ENCODE results near the gene PCDH12. TPM values are rescaled to one million over a fixed set of nuclear protein-coding genes. Genes with fewer than 3 reads are reported as not detected.

The PCDH12 gene
- total RNA-seq, 1 experiment from 2014 or later: not detected

DNA sequence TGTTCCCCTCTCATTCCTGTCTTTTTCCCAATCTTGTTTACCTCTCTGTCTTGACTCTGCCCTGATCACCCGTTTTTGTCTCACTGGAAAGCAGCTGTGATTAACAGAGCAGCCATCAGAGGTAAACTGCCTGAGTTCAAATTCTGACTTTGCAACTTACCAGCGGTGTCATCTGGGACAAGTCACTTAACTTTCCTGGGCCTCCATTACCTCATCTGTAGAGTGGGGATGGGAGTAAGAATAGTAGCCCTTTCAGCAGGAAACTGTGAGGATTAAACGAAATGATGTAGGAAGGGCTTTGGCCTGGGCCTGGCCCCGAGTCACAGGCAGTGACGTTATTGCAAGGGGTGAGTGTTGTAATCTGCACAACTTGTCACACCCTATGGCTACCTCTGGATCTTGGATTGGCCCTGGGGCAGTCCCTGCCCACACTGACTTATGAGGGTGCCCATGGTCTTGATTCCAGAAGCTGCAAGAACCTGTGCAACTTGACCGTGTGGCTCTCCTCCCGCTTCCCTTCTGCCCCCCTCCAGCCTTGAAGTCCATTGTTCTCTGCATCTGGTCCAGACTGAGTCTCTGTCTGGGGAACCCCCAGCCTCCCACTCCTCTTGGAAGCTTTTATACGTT, 657 bp upstream of the PCDH12 start:
- peak; percentile 48 for DNase-seq (ENCODE audit: unreplicated experiment)

DNA sequence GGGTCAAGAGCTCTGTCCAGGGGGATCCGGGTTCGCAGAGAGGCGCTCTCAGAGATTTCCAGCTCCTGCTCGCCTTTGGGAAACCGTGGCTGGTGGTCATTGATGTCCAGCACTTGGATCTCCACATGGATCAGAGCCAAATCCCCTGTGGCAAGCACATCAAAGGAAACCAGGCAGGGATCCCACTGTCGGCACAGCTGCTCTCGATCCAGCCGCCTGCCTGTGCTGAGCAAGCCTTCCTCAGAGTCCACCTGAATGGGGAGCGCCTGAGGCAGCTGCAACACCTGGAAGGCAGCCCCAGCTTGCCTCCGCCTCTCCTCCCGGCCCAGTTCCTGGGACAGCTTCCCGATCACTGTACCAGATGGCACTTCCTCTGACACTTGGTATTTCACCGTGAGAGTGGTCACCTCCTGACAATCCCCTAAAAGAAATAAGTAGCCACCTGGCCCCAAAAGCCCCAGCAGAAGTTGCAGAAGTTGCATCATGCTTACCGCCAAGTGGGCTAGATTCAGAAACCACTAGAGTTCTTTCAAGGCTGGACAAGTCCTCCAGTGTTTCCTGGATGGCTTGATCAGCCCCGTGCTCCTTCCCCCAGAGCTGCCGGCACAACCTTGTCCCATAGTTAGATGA, 520 bp downstream of the PCDH12 start:
- Mint-ChIP-seq H3K36me3 (ENCODE audit: insufficient read depth, unreplicated experiment) (no peaks in the 10 kb centered on the region), H3K4me3 (ENCODE audit: unreplicated experiment) (no peak overlapping the region), H3K9me3 (ENCODE audit: unreplicated experiment) (no peaks in the 10 kb centered on the region), H3K27ac (ENCODE audit: low read depth, unreplicated experiment) (no peak overlapping the region), H3K4me1 (ENCODE audit: insufficient read depth, unreplicated experiment) (peaks cover 19% of the 10 kb centered on the region), H3K27me3 (ENCODE audit: insufficient read depth, unreplicated experiment) (no peaks in the 10 kb centered on the region)
- no peak for DNase-seq (ENCODE audit: unreplicated experiment)
- TF ChIP-seq, protein P1, sequence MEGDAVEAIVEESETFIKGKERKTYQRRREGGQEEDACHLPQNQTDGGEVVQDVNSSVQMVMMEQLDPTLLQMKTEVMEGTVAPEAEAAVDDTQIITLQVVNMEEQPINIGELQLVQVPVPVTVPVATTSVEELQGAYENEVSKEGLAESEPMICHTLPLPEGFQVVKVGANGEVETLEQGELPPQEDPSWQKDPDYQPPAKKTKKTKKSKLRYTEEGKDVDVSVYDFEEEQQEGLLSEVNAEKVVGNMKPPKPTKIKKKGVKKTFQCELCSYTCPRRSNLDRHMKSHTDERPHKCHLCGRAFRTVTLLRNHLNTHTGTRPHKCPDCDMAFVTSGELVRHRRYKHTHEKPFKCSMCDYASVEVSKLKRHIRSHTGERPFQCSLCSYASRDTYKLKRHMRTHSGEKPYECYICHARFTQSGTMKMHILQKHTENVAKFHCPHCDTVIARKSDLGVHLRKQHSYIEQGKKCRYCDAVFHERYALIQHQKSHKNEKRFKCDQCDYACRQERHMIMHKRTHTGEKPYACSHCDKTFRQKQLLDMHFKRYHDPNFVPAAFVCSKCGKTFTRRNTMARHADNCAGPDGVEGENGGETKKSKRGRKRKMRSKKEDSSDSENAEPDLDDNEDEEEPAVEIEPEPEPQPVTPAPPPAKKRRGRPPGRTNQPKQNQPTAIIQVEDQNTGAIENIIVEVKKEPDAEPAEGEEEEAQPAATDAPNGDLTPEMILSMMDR (IDR thresholded peaks at IDR 0.05; ENCODE audit: unreplicated experiment): no peak
- CTCF ChIA-PET: interaction anchor here (0.9 to 19.4 kb wide), 8 partner anchors 12 to 289 kb away, joined by 3 to 519 read pairs (median 53); partner anchors contain the start of genes DELE1, PCDH1 and RNF14
- intact Hi-C loops (cut with micrococcal nuclease): no loop called here
- no TSS peak for BruUV-seq (replicated peaks)
- POLR2A ChIA-PET: interaction anchor here (1.1 to 2.1 kb wide), 6 partner anchors 11 to 67 kb away, joined by 3 to 9 read pairs (median 6); no protein-coding TSS in a partner anchor

More for the DNA sequence above, 657 bp upstream of the PCDH12 start:
- Mint-ChIP-seq H3K4me1 (ENCODE audit: insufficient read depth, unreplicated experiment) (peaks cover 19% of the 10 kb centered on the region), H3K27ac (ENCODE audit: low read depth, unreplicated experiment) (peak overlapping the region; percentile 33), H3K36me3 (ENCODE audit: insufficient read depth, unreplicated experiment) (no peaks in the 10 kb centered on the region), H3K27me3 (ENCODE audit: insufficient read depth, unreplicated experiment) (no peaks in the 10 kb centered on the region), H3K4me3 (ENCODE audit: unreplicated experiment) (no peak overlapping the region), H3K9me3 (ENCODE audit: unreplicated experiment) (no peaks in the 10 kb centered on the region)
- ChIA-PET CTCF (interaction anchor here (0.6 to 19.4 kb wide), 12 partner anchors 12 to 929 kb away, joined by 3 to 519 read pairs (median 18); partner anchors contain the start of genes PCDH1 and RNF14), POLR2A (interaction anchor here (1.1 to 1.9 kb wide), 2 partner anchors 12 to 36 kb away, joined by 4 to 8 read pairs; no protein-coding TSS in a partner anchor)
- TF ChIP-seq, protein P1 (IDR thresholded peaks at IDR 0.05; ENCODE audit: unreplicated experiment): no peak
- intact Hi-C loops (cut with micrococcal nuclease): no loop called here
- BruUV-seq (replicated peaks): no TSS peak

DNA sequence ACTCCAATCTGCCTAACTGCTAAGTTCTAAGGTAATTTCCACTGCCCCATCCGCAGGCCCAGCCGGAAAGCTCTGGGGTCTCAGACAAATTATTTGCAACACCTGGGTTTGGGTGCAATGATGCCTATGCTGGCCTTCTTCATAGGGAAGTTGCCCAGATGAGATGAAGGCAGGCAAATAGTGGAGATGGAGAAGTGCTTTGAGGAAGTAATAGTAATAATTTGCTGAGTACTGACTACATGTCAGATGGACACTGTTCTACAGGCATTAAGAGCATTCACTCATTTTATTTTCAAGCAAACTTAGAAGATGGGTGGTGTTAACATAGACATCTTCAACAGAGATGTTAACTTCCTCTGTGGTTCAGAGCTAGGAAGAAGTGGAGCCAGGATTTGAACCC, 3.8 kb downstream of the PCDH12 start:
- POLR2A ChIA-PET: interaction anchor here (0.6 to 3.2 kb wide), 2 partner anchors 10 to 1510 kb away, joined by 4 to 14 read pairs; no protein-coding TSS in a partner anchor
- Mint-ChIP-seq H3K36me3 (ENCODE audit: insufficient read depth, unreplicated experiment) (no peaks in the 10 kb centered on the region), H3K27me3 (ENCODE audit: insufficient read depth, unreplicated experiment) (no peaks in the 10 kb centered on the region), H3K9me3 (ENCODE audit: unreplicated experiment) (no peaks in the 10 kb centered on the region), H3K27ac (ENCODE audit: low read depth, unreplicated experiment) (no peak overlapping the region), H3K4me1 (ENCODE audit: insufficient read depth, unreplicated experiment) (peaks cover 11% of the 10 kb centered on the region), H3K4me3 (ENCODE audit: unreplicated experiment) (no peak overlapping the region)
- CTCF ChIA-PET: interaction anchor here (0.5 to 19.4 kb wide), 11 partner anchors 15 to 398 kb away, joined by 3 to 519 read pairs (median 4); partner anchors contain the start of genes PCDH1 and RNF14
- DNase-seq (ENCODE audit: unreplicated experiment): no peak
- intact Hi-C loops (cut with micrococcal nuclease): no loop called here
- no TSS peak for BruUV-seq (replicated peaks)
- TF ChIP-seq, protein P1 (IDR thresholded peaks at IDR 0.05; ENCODE audit: unreplicated experiment): no peak

DNA sequence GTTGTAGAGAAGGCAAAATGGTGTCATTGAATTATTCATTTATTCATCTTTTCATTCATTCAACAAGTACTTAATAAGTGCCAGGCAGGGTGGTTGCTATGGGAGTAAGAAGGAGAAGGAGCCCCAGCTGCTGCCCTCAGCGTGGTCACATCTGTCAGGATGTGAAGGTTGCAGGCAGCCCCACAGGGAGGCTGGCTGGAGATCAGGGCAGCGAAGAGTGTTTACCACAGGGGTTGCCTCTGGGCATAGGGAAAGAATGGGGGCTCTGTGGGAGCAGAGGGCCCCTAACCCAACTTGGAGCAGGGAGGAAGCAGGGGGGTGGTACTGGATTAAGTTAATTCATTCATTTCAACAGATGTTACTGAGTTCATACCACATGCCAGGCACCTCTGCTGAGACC, 6.0 kb downstream of the PCDH12 start:
- H3K27ac Mint-ChIP-seq (ENCODE audit: low read depth, unreplicated experiment): no peak overlapping the region
- no peak for DNase-seq (ENCODE audit: unreplicated experiment)
- no TSS peak for BruUV-seq (replicated peaks)
- TF ChIP-seq, protein P1 (IDR thresholded peaks at IDR 0.05; ENCODE audit: unreplicated experiment): no peak
- ChIA-PET POLR2A (interaction anchor here (1.6 kb wide), 1 partner anchor 9 kb away, joined by 6 read pairs; no protein-coding TSS in a partner anchor), CTCF (interaction anchor here (1.6 to 19.4 kb wide), 3 partner anchors 7 to 67 kb away, joined by 5 to 519 read pairs (median 155); partner anchors contain the start of genes PCDH1 and PCDH12)
- H3K4me3 Mint-ChIP-seq (ENCODE audit: unreplicated experiment): no peak overlapping the region
- intact Hi-C loops (cut with micrococcal nuclease): no loop called here
- H3K27me3 Mint-ChIP-seq (ENCODE audit: insufficient read depth, unreplicated experiment): no peaks in the 10 kb centered on the region
- H3K9me3 Mint-ChIP-seq (ENCODE audit: unreplicated experiment): no peaks in the 10 kb centered on the region
- no peaks in the 10 kb centered on the region for H3K4me1 Mint-ChIP-seq (ENCODE audit: insufficient read depth, unreplicated experiment)
- H3K36me3 Mint-ChIP-seq (ENCODE audit: insufficient read depth, unreplicated experiment): no peaks in the 10 kb centered on the region
